GM23248 (cell line): ENCODE results near the gene CCDC51. TPM values are rescaled to one million over a fixed set of nuclear protein-coding genes. Genes with fewer than 3 reads are reported as not detected.
"Not testable (repeated sequence)": the region's sequence is repeated elsewhere in the genome, so short reads cannot be mapped to it uniquely, and the experiment has no call there.

Experiments used
- DNase-seq: peaks from one replicate; pipeline ENCODE4 v3.0.0-alpha.2; 2015
- H2AFZ ChIP-seq: fragments of 200-600 bp; sonication (generic); 2 replicates; pipeline ENCODE4 v1.6.1; 2016; ENCODE audit warnings: antibody characterized with exemption
- H3F3A ChIP-seq: fragments of 200-600 bp; sonication (generic); 2 replicates; pipeline ENCODE4 v1.6.1; 2016; ENCODE audit warnings: mild to moderate bottlenecking, antibody characterized with exemption, mixed run types; ENCODE audit not compliant: insufficient read depth
- H3K27ac ChIP-seq: fragments of 200-600 bp; sonication (generic); 2 replicates; pipeline ENCODE4 v1.5.1; 2016; ENCODE audit warnings: mild to moderate bottlenecking
- H3K27me3 ChIP-seq: fragments of 200-600 bp; sonication (generic); replicated peaks from 2 replicates; pipeline ENCODE4 v1.6.1; 2016; ENCODE audit warnings: mild to moderate bottlenecking; ENCODE audit not compliant: insufficient read depth
- H3K36me3 ChIP-seq: fragments of 200-600 bp; sonication (generic); 2 replicates; pipeline ENCODE4 v1.6.1; 2016; ENCODE audit warnings: low read depth, mild to moderate bottlenecking
- H3K4me1 ChIP-seq: fragments of 200-600 bp; sonication (generic); 2 replicates; pipeline ENCODE4 v1.6.1; 2016; ENCODE audit warnings: mild to moderate bottlenecking; ENCODE audit not compliant: insufficient read depth
- H3K4me2 ChIP-seq: fragments of 200-600 bp; sonication (generic); one replicate; pipeline ENCODE4 v1.6.1; 2016; ENCODE audit warnings: mild to moderate bottlenecking; ENCODE audit not compliant: unreplicated experiment
- H3K4me3 ChIP-seq: fragments of 200-600 bp; sonication (generic); 2 replicates; pipeline ENCODE4 v1.5.1; 2016; ENCODE audit warnings: mild to moderate bottlenecking
- H3K79me2 ChIP-seq: fragments of 200-600 bp; sonication (generic); 2 replicates; pipeline ENCODE4 v1.6.1; 2016; ENCODE audit warnings: mild to moderate bottlenecking; ENCODE audit not compliant: insufficient read depth
- H3K9ac ChIP-seq: fragments of 200-600 bp; sonication (generic); 2 replicates; pipeline ENCODE4 v1.6.1; 2016; ENCODE audit warnings: mild to moderate bottlenecking
- H3K9me2 ChIP-seq: fragments of 200-600 bp; sonication (generic); 2 replicates; pipeline ENCODE4 v1.6.1; 2016; ENCODE audit warnings: mixed run types, mild to moderate bottlenecking, moderate library complexity; ENCODE audit not compliant: insufficient read depth
- H3K9me3 ChIP-seq: fragments of 200-600 bp; sonication (generic); one replicate; pipeline ENCODE4 v1.6.1; 2017; ENCODE audit warnings: low read depth
- H4K20me1 ChIP-seq: fragments of 200-600 bp; sonication (generic); 2 replicates; pipeline ENCODE4 v1.6.0; 2016; ENCODE audit not compliant: insufficient read depth
- EZH2 ChIP-seq: fragments of 200-600 bp; sonication (generic); IDR thresholded peaks from 2 replicates; pipeline ENCODE4 v1.6.1; 2018; ENCODE audit warnings: antibody characterized with exemption, mild to moderate bottlenecking; ENCODE audit not compliant: insufficient read depth, poor library complexity, severe bottlenecking
- EZH2phosphoT487 ChIP-seq: fragments of 200-600 bp; sonication (generic); IDR thresholded peaks from 2 replicates; pipeline ENCODE4 v1.6.1; 2018; ENCODE audit warnings: antibody characterized with exemption, moderate library complexity, mild to moderate bottlenecking, low read depth; ENCODE audit not compliant: insufficient read depth
- WGBS, 2 experiments: methylation state at CpG; one replicate each; pipeline ENCODE4 v1.1.6; 2015 to 2017; ENCODE audit warnings: low lambda C conversion rate in 2 of 2, low coverage in 1 of 2; ENCODE audit errors: missing lambda C conversion rate in 2 of 2; 5-methylcytosine and 5-hydroxymethylcytosine counted together
- in situ Hi-C: fragments of 300-500 bp; cut with MboI; formaldehyde crosslinking; loops from 2 replicates; pipeline ENCODE4 v1.15.0; 2020
- polyA plus RNA-seq: library from polyadenylated mRNA; unstranded; fragments of >200 nt; fragmentation: Nextera tagmentation; extraction: Ambion mirVana; gene quantifications from 2 replicates; pipeline ENCODE4 v1.2.1, GENCODE V29; 2016
- total RNA-seq: library from RNA; depleted of rRNA; stranded (reverse); fragments of >200 nt; shearing (Covaris generic); gene quantifications from 2 replicates; pipeline ENCODE4 v1.2.3, GENCODE V29; 2014

The CCDC51 gene
- total and polyA plus RNA-seq, 2 experiments from 2014 or later, result 10.1 to 14.0 TPM

DNA sequence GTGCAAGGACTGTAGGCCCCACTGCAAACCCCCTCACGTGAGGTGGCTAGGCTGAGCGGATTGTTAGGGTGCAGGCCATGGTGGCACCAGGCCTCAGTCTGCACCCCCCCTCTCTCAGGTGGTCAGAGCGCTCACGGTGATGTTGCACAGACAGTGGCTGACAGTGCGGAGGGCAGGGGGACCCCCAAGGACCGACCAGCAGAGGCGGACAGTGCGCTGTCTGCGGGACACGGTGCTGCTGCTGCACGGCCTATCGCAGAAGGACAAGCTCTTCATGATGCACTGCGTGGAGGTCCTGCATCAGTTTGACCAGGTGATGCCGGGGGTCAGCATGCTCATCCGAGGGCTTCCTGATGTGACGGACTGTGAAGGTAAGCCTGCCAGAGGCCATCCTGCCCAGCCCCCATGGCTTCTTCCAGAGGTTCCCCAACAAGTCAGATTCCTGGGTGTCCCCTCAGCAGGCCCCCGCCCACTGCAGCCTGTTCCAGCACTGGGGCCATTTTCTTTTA is 24.8 kb upstream of the CCDC51 start:
- no peak overlapping the region for H3K4me2 ChIP-seq

DNA sequence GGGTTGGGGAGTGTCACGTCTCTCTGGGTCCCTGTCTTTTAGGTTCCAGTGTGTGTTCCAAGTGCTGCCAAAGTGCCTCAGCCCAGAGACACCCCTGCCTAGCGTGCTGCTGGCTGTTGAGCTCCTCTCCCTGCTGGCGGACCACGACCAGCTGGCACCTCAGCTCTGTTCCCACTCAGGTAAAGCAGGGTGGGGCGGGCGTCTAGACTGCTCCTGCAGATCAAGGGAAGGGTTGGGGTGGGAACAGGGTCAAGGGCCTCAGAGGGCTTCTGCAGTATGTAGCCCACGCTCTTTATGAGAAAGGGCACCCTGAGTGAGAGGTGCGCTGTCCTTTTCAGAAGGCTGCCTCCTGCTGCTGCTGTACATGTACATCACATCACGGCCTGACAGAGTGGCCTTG is 23.8 kb upstream of the CCDC51 start:
- Histone ChIP-seq H3K27ac (no peak overlapping the region), H2AFZ (no peak overlapping the region), H3K36me3 (peaks cover 14% of the 10 kb centered on the region; the same call in 1 of the 2 replicates), H3K79me2 (peaks cover 23% of the 10 kb centered on the region), H3K4me1 (peaks cover 24% of the 10 kb centered on the region), H3K27me3 (no peaks in the 10 kb centered on the region), H3K9me2 (no peaks in the 10 kb centered on the region), H3K9me3 (no peaks in the 10 kb centered on the region), H3K4me3 (no peak overlapping the region), H3F3A (peaks cover 17% of the 10 kb centered on the region), H3K9ac (no peak overlapping the region), H4K20me1 (no peaks in the 10 kb centered on the region), H3K4me2 (no peak overlapping the region)
- TF ChIP-seq EZH2phosphoT487 (no peak), EZH2 (no peak)
- in situ Hi-C loops, result no loop called here
- DNase-seq, result no peak
- WGBS, 2 experiments, result 73 to 75% methylated on average over 9 of the region's 9 CpGs

More for the DNA sequence above, 24.8 kb upstream of the CCDC51 start:
- TF ChIP-seq EZH2, result no peak
- no peak for TF ChIP-seq EZH2phosphoT487
- Histone ChIP-seq H3K4me3 (no peak overlapping the region), H3K9ac (peak overlapping the region; percentile 92), H4K20me1 (no peaks in the 10 kb centered on the region), H2AFZ (no peak overlapping the region), H3K79me2 (peaks cover 33% of the 10 kb centered on the region), H3K27ac (peak overlapping the region; percentile 99), H3K9me2 (no peaks in the 10 kb centered on the region), H3F3A (peaks cover 17% of the 10 kb centered on the region), H3K4me1 (peaks cover 24% of the 10 kb centered on the region), H3K27me3 (no peaks in the 10 kb centered on the region), H3K9me3 (no peaks in the 10 kb centered on the region), H3K36me3 (peaks cover 6% of the 10 kb centered on the region; the same call in 1 of the 2 replicates)
- 91 to 92% methylated on average over 17 of the region's 17 CpGs for WGBS, 2 experiments
- in situ Hi-C loops, result loop anchor here (5.0 kb wide), 1 partner anchor 88 kb away; no protein-coding TSS in a partner anchor
- no peak for DNase-seq

DNA sequence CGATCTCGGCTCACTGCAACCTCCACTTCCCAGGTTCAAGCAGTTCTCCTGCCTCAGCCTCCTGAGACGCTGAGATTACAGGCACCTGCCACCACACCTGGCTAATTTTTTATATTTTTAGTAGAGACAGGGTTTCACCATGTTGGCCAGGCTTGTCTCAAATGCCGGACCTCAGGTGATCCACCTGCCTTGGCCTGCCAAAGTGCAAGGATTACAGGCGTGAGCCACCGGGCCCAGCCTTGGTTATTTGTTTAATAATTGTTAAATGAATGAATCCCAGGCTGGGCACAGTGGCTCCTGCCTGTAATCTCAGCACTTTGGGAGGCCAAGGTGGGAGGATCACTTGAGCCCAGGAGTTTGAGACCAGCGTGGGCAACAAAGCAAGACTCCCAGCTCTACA is 21.8 kb upstream of the CCDC51 start:
- H3K9ac ChIP-seq, H3K79me2 ChIP-seq, DNase-seq, H3K4me2 ChIP-seq, H3F3A ChIP-seq, H3K27me3 ChIP-seq, H3K4me3 ChIP-seq, H2AFZ ChIP-seq, H3K9me3 ChIP-seq, H4K20me1 ChIP-seq, in situ Hi-C loops, H3K9me2 ChIP-seq, H3K27ac ChIP-seq: not testable (repeated sequence)
- 83 to 89% methylated on average over 7 of the region's 7 CpGs for WGBS, 2 experiments
- peaks cover 15% of the 10 kb centered on the region for H3K36me3 ChIP-seq
- H3K4me1 ChIP-seq, result peaks cover 11% of the 10 kb centered on the region

DNA sequence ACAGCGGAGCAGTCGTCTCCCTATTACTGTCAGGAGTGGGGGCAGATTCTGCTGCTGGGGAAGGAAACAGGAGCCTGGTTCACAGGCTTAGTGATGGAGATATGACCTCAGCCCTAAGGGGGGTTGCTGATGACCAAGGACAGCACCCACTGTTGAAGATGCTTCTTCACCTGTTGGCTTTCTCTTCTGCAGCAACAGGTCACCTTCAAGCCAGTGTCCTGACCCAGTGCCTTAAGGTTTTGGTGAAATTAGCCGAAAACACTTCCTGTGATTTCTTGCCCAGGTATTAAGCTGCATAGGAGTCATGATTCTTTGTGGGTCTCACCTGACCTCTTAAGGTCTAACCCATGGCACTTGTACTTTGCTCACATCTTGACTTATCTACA is 20.6 kb upstream of the CCDC51 start:
- Histone ChIP-seq H3K4me3 (no peak overlapping the region), H3F3A (peaks cover 9% of the 10 kb centered on the region)
- in situ Hi-C loops, result no loop called here

More for the DNA sequence above, 20.6 kb upstream of the CCDC51 start:
- no peaks in the 10 kb centered on the region for H3K9me2 ChIP-seq
- H3K9ac ChIP-seq, result no peak overlapping the region
- no peaks in the 10 kb centered on the region for H4K20me1 ChIP-seq
- 100% methylated on average over 3 of the region's 3 CpGs for WGBS, 2 experiments
- H3K4me2 ChIP-seq, result no peak overlapping the region
- DNase-seq, result no peak
- no peaks in the 10 kb centered on the region for H3K27me3 ChIP-seq
- no peak overlapping the region for H2AFZ ChIP-seq
- no peaks in the 10 kb centered on the region for H3K79me2 ChIP-seq
- H3K36me3 ChIP-seq, result peaks cover 15% of the 10 kb centered on the region
- TF ChIP-seq EZH2 (no peak), EZH2phosphoT487 (no peak)
- H3K4me1 ChIP-seq, result peaks cover 5% of the 10 kb centered on the region
- no peaks in the 10 kb centered on the region for H3K9me3 ChIP-seq
- no peak overlapping the region for H3K27ac ChIP-seq
